Upper lobe of left lung (tissue), 4 donors: ENCODE results near the gene C15orf39.

Experiments
- POLR2AphosphoS5 ChIP-seq, 2 donors: sonication (generic); formaldehyde crosslinking; IDR thresholded peaks; one replicate each; pipeline ENCODE4 v1.5.1; 2017; ENCODE audit warnings: antibody characterized with exemption in 2 of 2
- TF ChIP-seq, protein P1 (sequence below), 6 experiments: fragments of 450-650 bp in 4 of 6; fragments of 200-600 bp in 2 of 6; sonication (generic) in 2 of 6; IDR thresholded peaks; one replicate each; pipeline ENCODE4 v1.5.1; 2016 to 2019; ENCODE audit warnings: antibody characterized with exemption in 6 of 6

DNA sequence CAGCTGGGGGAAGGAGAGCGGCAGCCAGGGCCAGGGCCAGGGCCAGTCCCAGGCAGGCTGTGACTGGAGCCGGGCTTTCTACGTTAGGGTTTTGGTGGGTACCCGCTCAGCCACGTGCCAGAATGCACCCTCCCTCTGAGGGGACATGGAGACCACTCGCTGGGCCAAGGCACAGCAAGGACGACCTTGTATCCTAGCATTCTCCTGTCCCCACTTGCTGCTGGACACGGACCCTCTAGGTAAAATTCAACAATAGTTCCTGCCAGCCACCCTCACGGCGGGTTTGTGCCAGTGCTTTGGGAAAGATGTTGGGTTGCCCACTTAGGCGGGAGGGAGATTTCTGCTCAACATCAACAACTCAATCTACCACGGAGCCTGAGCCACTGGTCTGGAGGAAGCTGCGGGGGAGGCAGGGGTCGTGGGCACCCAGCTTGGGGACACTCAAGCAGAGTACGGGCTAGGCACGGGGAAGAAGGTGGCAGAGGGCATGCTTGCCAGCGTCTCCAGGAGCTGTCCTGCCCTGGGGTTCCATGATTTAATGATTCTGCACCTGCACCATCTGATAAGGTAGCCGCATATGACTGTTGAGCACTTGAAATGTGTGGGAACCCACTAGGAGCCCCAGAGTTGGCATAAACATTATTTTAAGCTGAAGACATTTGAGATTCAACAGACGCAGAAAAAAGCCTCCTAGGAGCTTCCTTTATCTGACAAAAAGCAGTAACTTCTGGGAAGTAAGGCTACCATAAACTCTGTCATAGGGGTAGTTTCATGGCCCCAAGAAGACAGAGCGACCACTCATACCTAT lies 22.5 kb upstream of the C15orf39 start:
- TF ChIP-seq, protein P1, sequence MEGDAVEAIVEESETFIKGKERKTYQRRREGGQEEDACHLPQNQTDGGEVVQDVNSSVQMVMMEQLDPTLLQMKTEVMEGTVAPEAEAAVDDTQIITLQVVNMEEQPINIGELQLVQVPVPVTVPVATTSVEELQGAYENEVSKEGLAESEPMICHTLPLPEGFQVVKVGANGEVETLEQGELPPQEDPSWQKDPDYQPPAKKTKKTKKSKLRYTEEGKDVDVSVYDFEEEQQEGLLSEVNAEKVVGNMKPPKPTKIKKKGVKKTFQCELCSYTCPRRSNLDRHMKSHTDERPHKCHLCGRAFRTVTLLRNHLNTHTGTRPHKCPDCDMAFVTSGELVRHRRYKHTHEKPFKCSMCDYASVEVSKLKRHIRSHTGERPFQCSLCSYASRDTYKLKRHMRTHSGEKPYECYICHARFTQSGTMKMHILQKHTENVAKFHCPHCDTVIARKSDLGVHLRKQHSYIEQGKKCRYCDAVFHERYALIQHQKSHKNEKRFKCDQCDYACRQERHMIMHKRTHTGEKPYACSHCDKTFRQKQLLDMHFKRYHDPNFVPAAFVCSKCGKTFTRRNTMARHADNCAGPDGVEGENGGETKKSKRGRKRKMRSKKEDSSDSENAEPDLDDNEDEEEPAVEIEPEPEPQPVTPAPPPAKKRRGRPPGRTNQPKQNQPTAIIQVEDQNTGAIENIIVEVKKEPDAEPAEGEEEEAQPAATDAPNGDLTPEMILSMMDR (IDR thresholded peaks at IDR 0.05) = no peak
- TF ChIP-seq POLR2AphosphoS5 (IDR thresholded peaks at IDR 0.05) = no peak
